GM12891 (cell line): Measurements from ENCODE around the gene RAD21L1.

Experiments used
- POLR2A ChIP-seq: IDR thresholded peaks from 2 replicates; pipeline ENCODE4 v1.6.1; 2011; ENCODE audit warnings: low read depth, low read length, control low read depth
- TAF1 ChIP-seq: IDR thresholded peaks from 2 replicates; pipeline ENCODE4 v1.6.1; 2011; ENCODE audit warnings: low read depth, low read length, control low read depth

DNA sequence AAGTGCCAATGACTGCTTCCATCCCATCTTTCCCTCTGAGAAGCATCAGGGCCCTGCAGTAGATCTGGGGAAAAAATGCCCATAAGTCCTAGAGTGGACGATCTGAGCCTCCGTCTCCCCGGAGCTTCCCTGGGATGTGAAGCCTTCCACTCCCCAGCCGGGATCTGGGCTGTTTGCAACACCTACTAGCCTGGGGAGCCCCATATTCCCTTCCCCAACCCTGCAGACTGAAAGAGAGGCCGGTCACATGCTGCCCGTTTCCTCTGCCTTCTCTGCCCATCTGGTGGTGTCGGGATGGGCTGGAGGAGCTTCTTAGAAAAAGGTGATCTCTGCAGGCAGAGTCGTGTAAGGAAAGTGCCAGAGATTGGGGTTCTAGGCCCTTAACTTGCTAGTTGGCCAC lies 41.3 kb downstream of the RAD21L1 start:
- TF ChIP-seq TAF1: no peak
- TF ChIP-seq POLR2A: no peak
